HG03139 (cell line): ENCODE measurements around the gene OR6C74.

Source experiments
- ATAC-seq: cut with Tn5 transposase; IDR thresholded peaks from one replicate; pipeline ENCODE4 v1.9.1; 2021; ENCODE audit not compliant: unreplicated experiment

OR6C74 gene

GRCh38 chr12:55244309-55244708 lies at the start of gene OR6C74:
TSS of gene OR6C74 (plus strand) at chr12:55244609. CDS start at chr12:55247288, 2,679 bp downstream.
- ATAC-seq, result no peak

GRCh38 chr12:55220725-55221124 lies 23.7 kb upstream of the OR6C74 start, which contains the start of gene OR10A7:
TSS of gene OR10A7 (plus strand) at chr12:55221025. CDS start at chr12:55221025, 0 bp downstream.
- no peak for ATAC-seq

- no peak for ATAC-seq
Observed at GRCh38 chr12:55226523-55226922, 17.9 kb upstream of the OR6C74 start.

GRCh38 chr12:55227643-55228042 lies 16.8 kb upstream of the OR6C74 start:
- ATAC-seq, result no peak

GRCh38 chr12:55246159-55246558 lies 1.8 kb downstream of the OR6C74 start:
- ATAC-seq, result no peak

- no peak for ATAC-seq
Observed at GRCh38 chr12:55250944-55251343, 6.5 kb downstream of the OR6C74 start.

GRCh38 chr12:55253281-55253680 lies 8.9 kb downstream of the OR6C74 start:
- no peak for ATAC-seq

- ATAC-seq, result no peak
Observed at GRCh38 chr12:55256831-55257230, 12.4 kb downstream of the OR6C74 start.

- no peak for ATAC-seq
Observed at GRCh38 chr12:55258303-55258702, 13.9 kb downstream of the OR6C74 start.

- ATAC-seq, result no peak
Observed at GRCh38 chr12:55280991-55281390, 36.6 kb downstream of the OR6C74 start.

- ATAC-seq, result no peak
Observed at GRCh38 chr12:55289999-55290398, 45.6 kb downstream of the OR6C74 start.
